HS-27A (cell line): ENCODE data around the gene TRAK1.

Source experiments
- DNase-seq: peaks from one replicate; pipeline ENCODE4 v3.0.0-alpha.2; 2012; ENCODE audit warnings: low read depth, missing footprints

Gene TRAK1

GRCh38 chr3:42123824-42124658 is 32.9 kb downstream of the TRAK1 start:
- no peak for DNase-seq

GRCh38 chr3:42127226-42127625 is 36.1 kb downstream of the TRAK1 start:
- no peak for DNase-seq

GRCh38 chr3:42128526-42128925 is 37.4 kb downstream of the TRAK1 start:
- DNase-seq = no peak

- no peak for DNase-seq
These were observed 38.1 kb downstream of the TRAK1 start for GRCh38 chr3:42129014-42129953.

- DNase-seq = no peak
These were observed 38.8 kb downstream of the TRAK1 start for GRCh38 chr3:42130007-42130328.

- DNase-seq = no peak
These were observed 39.3 kb downstream of the TRAK1 start for GRCh38 chr3:42130329-42131070.

GRCh38 chr3:42133500-42134298 is 42.5 kb downstream of the TRAK1 start:
- DNase-seq = no peak

GRCh38 chr3:42134867-42135464 is 43.8 kb downstream of the TRAK1 start:
- DNase-seq = no peak

GRCh38 chr3:42139621-42140453 is 48.7 kb downstream of the TRAK1 start:
- DNase-seq = no peak

- DNase-seq = no peak
These were observed 49.6 kb downstream of the TRAK1 start for GRCh38 chr3:42140665-42141203.

GRCh38 chr3:42143440-42143839 is 52.3 kb downstream of the TRAK1 start:
- DNase-seq = no peak

GRCh38 chr3:42144209-42144608 is 53.1 kb downstream of the TRAK1 start:
- DNase-seq = no peak

- DNase-seq = no peak
These were observed 57.1 kb downstream of the TRAK1 start for GRCh38 chr3:42148086-42148848.

- DNase-seq = no peak
These were observed 57.9 kb downstream of the TRAK1 start for GRCh38 chr3:42148982-42149432.

GRCh38 chr3:42149532-42149931 is 58.4 kb downstream of the TRAK1 start:
- DNase-seq = no peak

- DNase-seq = no peak
These were observed 58.8 kb downstream of the TRAK1 start for GRCh38 chr3:42149975-42150374.

GRCh38 chr3:42151596-42152168 is 60.5 kb downstream of the TRAK1 start:
- DNase-seq = no peak

GRCh38 chr3:42152193-42152592 is 61.0 kb downstream of the TRAK1 start:
- DNase-seq = no peak

GRCh38 chr3:42153039-42153438 is 61.9 kb downstream of the TRAK1 start:
- no peak for DNase-seq
